Right lobe of liver (tissue), 6 donors: Measurements from ENCODE around the gene EIF4E3. TPM values are rescaled to one million over a fixed set of nuclear protein-coding genes. Genes with fewer than 3 reads are reported as not detected.

Experiments used
- ATAC-seq, 4 donors: fragments of 200-7000 bp; cut with Tn5 transposase; one replicate each; pipeline ENCODE4 v1.9.1; 2020; ENCODE audit warnings: mild to moderate bottlenecking in 4 of 4, moderate library complexity in 4 of 4
- DNase-seq, 3 donors: peaks; one replicate each; pipeline ENCODE4 v3.0.0-alpha.2; 2020
- H3K27ac ChIP-seq, 3 donors: fragments of 200-600 bp; one replicate each; pipeline ENCODE4 v1.8.0; 2022
- H3K27me3 ChIP-seq, 2 donors: fragments of 200-600 bp; one replicate each; pipeline ENCODE4 v1.8.0; 2022
- H3K36me3 ChIP-seq, 4 donors: fragments of 200-600 bp; sonication (generic) in 1 of 4; one replicate each; pipeline versions ENCODE4 v1.5.1 to v1.8.0; 2017 to 2022; ENCODE audit warnings: control low read depth in 1 of 4
- H3K4me1 ChIP-seq, 4 donors: fragments of 200-600 bp; sonication (generic) in 1 of 4; one replicate each; pipeline versions ENCODE4 v1.5.1 to v1.8.0; 2017 to 2022; ENCODE audit warnings: control low read depth in 1 of 4
- H3K4me3 ChIP-seq, 3 donors: fragments of 200-600 bp; one replicate each; pipeline ENCODE4 v1.8.0; 2022
- H3K9me3 ChIP-seq, 4 donors: fragments of 200-600 bp; sonication (generic) in 1 of 4; one replicate each; pipeline versions ENCODE4 v1.5.1 to v1.8.0; 2017 to 2022; ENCODE audit warnings: control low read depth in 1 of 4
- POLR2A ChIP-seq: fragments of 450-650 bp; IDR thresholded peaks from one replicate; pipeline ENCODE4 v1.6.1; 2017; ENCODE audit warnings: antibody characterized with exemption, mild to moderate bottlenecking
- WGBS: methylation state at CpG from one replicate; pipeline ENCODE4 v1.1.6; 2018; ENCODE audit warnings: low coverage, low lambda C conversion rate; ENCODE audit not compliant: insufficient coverage; ENCODE audit errors: missing lambda C conversion rate; 5-methylcytosine and 5-hydroxymethylcytosine counted together
- intact Hi-C, 2 donors: fragments of 100-400 bp; cut with DNase I; formaldehyde crosslinking; loops; one replicate each; pipeline versions ENCODE4 v1.11.2 to v1.14.1; 2022
- total RNA-seq, 6 experiments: library from RNA; depleted of rRNA in 2 of 6; stranded (reverse); fragments of >200 nt in 2 of 6; fragmentation: NEBNext Ultra II Directional in 3 of 6; extraction: Animal tissue kit (Norgen Biotek cat#: 25700) in 3 of 6; gene quantifications; one replicate each; pipeline versions ENCODE4 v1.1.0 to v1.2.4, GENCODE V29; 2016 to 2023
- TF ChIP-seq, protein P1 (sequence below), 4 donors: fragments of 200-600 bp in 3 of 4; fragments of 450-650 bp in 1 of 4; IDR thresholded peaks; one replicate each; pipeline versions ENCODE4 v1.5.1 to v1.8.0; 2016 to 2022; ENCODE audit warnings: antibody characterized with exemption in 4 of 4, mild to moderate bottlenecking in 2 of 4
- donor health status: DM: no; HTN: yes; CAD: no.
- donor health status: DM: no; HTN: no; CAD: no.
- donor health status: DM: no; HTN: no; CAD: no.
- donor health status: DM: no; HTN: yes; CAD: no.
- donor health status: DM: no; HTN: yes; CAD: no.

EIF4E3 gene
- total RNA-seq, 6 experiments from 2014 or later: 6.4 to 12.2 (median 8.2) TPM

- Histone ChIP-seq H3K4me3 (no peak overlapping the region), H3K27ac (no peak overlapping the region), H3K4me1 (no peaks in the 10 kb centered on the region), H3K27me3 (no peaks in the 10 kb centered on the region), H3K9me3 (no peaks in the 10 kb centered on the region), H3K36me3 (no peaks in the 10 kb centered on the region)
- no peak for DNase-seq
- TF ChIP-seq, protein P1, sequence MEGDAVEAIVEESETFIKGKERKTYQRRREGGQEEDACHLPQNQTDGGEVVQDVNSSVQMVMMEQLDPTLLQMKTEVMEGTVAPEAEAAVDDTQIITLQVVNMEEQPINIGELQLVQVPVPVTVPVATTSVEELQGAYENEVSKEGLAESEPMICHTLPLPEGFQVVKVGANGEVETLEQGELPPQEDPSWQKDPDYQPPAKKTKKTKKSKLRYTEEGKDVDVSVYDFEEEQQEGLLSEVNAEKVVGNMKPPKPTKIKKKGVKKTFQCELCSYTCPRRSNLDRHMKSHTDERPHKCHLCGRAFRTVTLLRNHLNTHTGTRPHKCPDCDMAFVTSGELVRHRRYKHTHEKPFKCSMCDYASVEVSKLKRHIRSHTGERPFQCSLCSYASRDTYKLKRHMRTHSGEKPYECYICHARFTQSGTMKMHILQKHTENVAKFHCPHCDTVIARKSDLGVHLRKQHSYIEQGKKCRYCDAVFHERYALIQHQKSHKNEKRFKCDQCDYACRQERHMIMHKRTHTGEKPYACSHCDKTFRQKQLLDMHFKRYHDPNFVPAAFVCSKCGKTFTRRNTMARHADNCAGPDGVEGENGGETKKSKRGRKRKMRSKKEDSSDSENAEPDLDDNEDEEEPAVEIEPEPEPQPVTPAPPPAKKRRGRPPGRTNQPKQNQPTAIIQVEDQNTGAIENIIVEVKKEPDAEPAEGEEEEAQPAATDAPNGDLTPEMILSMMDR (IDR thresholded peaks at IDR 0.05): no peak
- no peak for TF ChIP-seq POLR2A
- 80% methylated on average over 6 of the region's 9 CpGs for WGBS
- ATAC-seq: peak in 2 of 4 donors; percentile 22 to 43
- intact Hi-C loops: loop anchor here in 1 of 2 donors (10.0 kb wide), 1 partner anchor 165 kb away; no protein-coding TSS in a partner anchor
These were observed 15.2 kb downstream of the EIF4E3 start for GRCh38 chr3:71709908-71710511.

- TF ChIP-seq, protein P1 (IDR thresholded peaks at IDR 0.05): no peak
- no peak for TF ChIP-seq POLR2A
- no peak for DNase-seq
- no peaks in the 10 kb centered on the region for H3K9me3 ChIP-seq
- ATAC-seq: peak; percentile 53 to 67 (median 54)
- no peaks in the 10 kb centered on the region for H3K4me1 ChIP-seq
- H3K27me3 ChIP-seq: no peaks in the 10 kb centered on the region
- H3K36me3 ChIP-seq: no peaks in the 10 kb centered on the region
- H3K27ac ChIP-seq: no peak overlapping the region
- intact Hi-C loops: no loop called here
- no peak overlapping the region for H3K4me3 ChIP-seq
- 39% methylated on average over 7 of the region's 7 CpGs for WGBS
These were observed 16.6 kb downstream of the EIF4E3 start for GRCh38 chr3:71708476-71709105.

DNA sequence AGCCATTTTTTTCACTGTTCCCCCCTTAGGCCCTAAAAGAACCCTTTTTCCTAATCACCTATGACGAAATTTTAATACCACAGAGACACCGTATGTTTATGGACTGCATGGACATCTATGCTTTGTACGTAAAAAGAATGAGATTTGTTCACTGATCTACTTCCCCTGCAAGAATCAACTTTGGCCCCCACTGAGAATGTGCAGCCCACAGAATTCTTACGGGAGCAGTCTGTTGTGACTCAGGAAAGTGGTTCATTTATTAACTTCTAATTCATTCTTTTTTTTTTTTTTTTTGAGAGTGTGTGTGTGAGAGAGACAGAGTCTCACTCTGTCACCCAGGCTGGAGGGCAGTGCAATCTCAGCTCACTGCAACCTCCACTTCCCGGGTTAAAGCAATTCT lies 17.6 kb downstream of the EIF4E3 start:
- WGBS: 46% methylated on average over 4 of the region's 5 CpGs
- intact Hi-C loops: no loop called here
- no peak for TF ChIP-seq POLR2A
- TF ChIP-seq, protein P1 (IDR thresholded peaks at IDR 0.05): no peak
- Histone ChIP-seq H3K36me3 (no peaks in the 10 kb centered on the region), H3K27ac (no peak overlapping the region), H3K4me3 (no peak overlapping the region), H3K4me1 (no peaks in the 10 kb centered on the region), H3K9me3 (no peaks in the 10 kb centered on the region), H3K27me3 (no peaks in the 10 kb centered on the region)
- no peak for ATAC-seq
- DNase-seq: no peak

- Histone ChIP-seq H3K4me3 (no peak overlapping the region), H3K27me3 (no peaks in the 10 kb centered on the region), H3K36me3 (no peaks in the 10 kb centered on the region), H3K9me3 (no peaks in the 10 kb centered on the region), H3K27ac (no peak overlapping the region), H3K4me1 (no peaks in the 10 kb centered on the region)
- 96% methylated on average over 5 of the region's 5 CpGs for WGBS
- TF ChIP-seq, protein P1 (IDR thresholded peaks at IDR 0.05): no peak
- no peak for TF ChIP-seq POLR2A
- intact Hi-C loops: no loop called here
- ATAC-seq (no peak), DNase-seq (no peak)
These were observed 19.5 kb downstream of the EIF4E3 start for GRCh38 chr3:71705681-71706080.
